CD8-positive, alpha-beta memory T cell (primary cell): ENCODE data around the gene LNX1. TPM values are rescaled to one million over a fixed set of nuclear protein-coding genes. Genes with fewer than 3 reads are reported as not detected.

Source experiments
- CTCF ChIA-PET: fragments of 350-600 bp; sonication (Branson Sonifier 250); formaldehyde crosslinking; loops from one replicate; lab custom pipeline; 2021; ENCODE audit warnings: antibody characterized with exemption; lab: Charles Lee
- POLR2A ChIA-PET: fragments of 350-600 bp; sonication (Branson Sonifier 250); formaldehyde crosslinking; loops from one replicate; lab custom pipeline; 2021; ENCODE audit warnings: antibody characterized with exemption; lab: Charles Lee
- DNase-seq, 5 donors: peaks; one replicate each; pipeline versions ENCODE4 v3.0.0 to v3.0.0-alpha.2; 2020 to 2022; ENCODE audit warnings: mixed read lengths in 1 of 5
- H3K27ac ChIP-seq: one replicate; pipeline ENCODE4 v1.7.0; 2013; ENCODE audit warnings: low read depth, mild to moderate bottlenecking, low read length, moderate library complexity
- H3K27me3 ChIP-seq: 2 replicates; pipeline ENCODE4 v1.7.0; 2013; ENCODE audit warnings: low read length, mild to moderate bottlenecking; ENCODE audit not compliant: insufficient read depth, poor library complexity, severe bottlenecking
- H3K36me3 ChIP-seq: 2 replicates; pipeline ENCODE4 v1.7.0; 2013; ENCODE audit warnings: mild to moderate bottlenecking, low read length, moderate library complexity; ENCODE audit not compliant: insufficient read depth
- H3K4me1 ChIP-seq: 2 replicates; pipeline ENCODE4 v1.7.0; 2013; ENCODE audit warnings: mild to moderate bottlenecking, low read length, moderate library complexity; ENCODE audit not compliant: insufficient read depth
- H3K4me3 ChIP-seq: 2 replicates; pipeline ENCODE4 v1.7.0; 2013; ENCODE audit warnings: mild to moderate bottlenecking, low read length
- H3K9me3 ChIP-seq: 2 replicates; pipeline ENCODE4 v1.7.0; 2013; ENCODE audit warnings: mild to moderate bottlenecking, low read length
- H3K27ac Mint-ChIP-seq, 8 donors: one replicate each; pipeline ENCODE4 v1.8.0; 2020 to 2021; ENCODE audit warnings: mixed read lengths in 8 of 8, mild to moderate bottlenecking in 6 of 8, inconsistent platforms in 3 of 8, moderate library complexity in 3 of 8
- H3K27me3 Mint-ChIP-seq, 2 donors: one replicate each; pipeline ENCODE4 v1.8.0; 2020 to 2021; ENCODE audit warnings: mixed read lengths in 2 of 2, mild to moderate bottlenecking in 1 of 2, moderate library complexity in 1 of 2
- H3K36me3 Mint-ChIP-seq, 3 donors: one replicate each; pipeline ENCODE4 v1.8.0; 2020 to 2021; ENCODE audit warnings: mixed read lengths in 3 of 3, inconsistent platforms in 1 of 3, mild to moderate bottlenecking in 1 of 3
- H3K4me1 Mint-ChIP-seq, 3 donors: one replicate each; pipeline ENCODE4 v1.8.0; 2020 to 2021; ENCODE audit warnings: mixed read lengths in 3 of 3, inconsistent platforms in 1 of 3, mild to moderate bottlenecking in 1 of 3
- H3K4me3 Mint-ChIP-seq, 7 donors: one replicate each; pipeline ENCODE4 v1.8.0; 2020 to 2021; ENCODE audit warnings: mixed read lengths in 7 of 7, mild to moderate bottlenecking in 6 of 7, moderate library complexity in 4 of 7, inconsistent platforms in 2 of 7
- H3K9me3 Mint-ChIP-seq, 5 donors: one replicate each; pipeline ENCODE4 v1.8.0; 2020 to 2022; ENCODE audit warnings: mixed read lengths in 5 of 5, mild to moderate bottlenecking in 3 of 5, moderate library complexity in 2 of 5, inconsistent platforms in 1 of 5
- polyA plus RNA-seq: library from polyadenylated mRNA; unstranded; fragments of 300-500 nt; fragmentation: Illumina TruSeq; gene quantifications from one replicate; pipeline ENCODE4 v1.2.3, GENCODE V29; 2021
- total RNA-seq, 2 experiments: library from RNA; stranded (reverse); gene quantifications; one replicate each; pipeline ENCODE4 v1.2.3, GENCODE V29; 2021

The LNX1 gene
- total and polyA plus RNA-seq, 3 experiments from 2014 or later, result 0.30 TPM; not detected in 2

DNA sequence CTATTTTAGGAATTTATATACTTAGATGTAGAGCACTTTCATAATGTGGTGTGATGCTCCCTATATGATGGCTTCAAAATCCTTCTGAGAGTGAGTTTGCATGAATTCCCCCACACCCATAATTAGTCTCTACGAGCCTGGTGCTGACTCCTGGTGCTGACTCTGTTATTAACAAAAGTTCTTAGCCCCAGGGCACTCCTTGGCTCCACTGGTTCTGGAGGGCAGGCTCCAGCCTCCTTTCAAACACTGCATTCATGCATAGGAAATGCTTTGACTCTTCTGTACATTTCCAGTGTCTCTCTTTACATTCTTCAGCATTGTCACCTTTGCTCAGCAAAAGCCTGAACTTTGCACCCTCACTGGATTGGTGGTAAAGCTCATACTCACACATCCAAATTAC lies 64.0 kb downstream of the LNX1 start:
- ChIA-PET CTCF (no interaction called here), POLR2A (no interaction called here)

GRCh38 chr4:53522334-53522733 lies 69.0 kb downstream of the LNX1 start:
- H3K9me3 ChIP-seq, result no peaks in the 10 kb centered on the region
- Mint-ChIP-seq H3K27me3 (peaks cover 3 to 31% of the 10 kb centered on the region in 2 donors), H3K9me3 (no peaks in the 10 kb centered on the region), H3K4me1 (no peaks in the 10 kb centered on the region), H3K27ac (no peak overlapping the region), H3K36me3 (no peaks in the 10 kb centered on the region), H3K4me3 (no peak overlapping the region)
- CTCF ChIA-PET, result no interaction called here
- H3K36me3 ChIP-seq, result no peaks in the 10 kb centered on the region
- H3K27me3 ChIP-seq, result no peaks in the 10 kb centered on the region
- DNase-seq, result no peak
- H3K4me1 ChIP-seq, result no peaks in the 10 kb centered on the region
- POLR2A ChIA-PET, result no interaction called here
- no peak overlapping the region for H3K4me3 ChIP-seq
- no peak overlapping the region for H3K27ac ChIP-seq

More for the DNA sequence above, 64.0 kb downstream of the LNX1 start:
- H3K4me3 ChIP-seq, result no peak overlapping the region
- no peak for DNase-seq
- Mint-ChIP-seq H3K27me3 (peaks cover 11 to 30% of the 10 kb centered on the region in 2 donors), H3K9me3 (no peaks in the 10 kb centered on the region), H3K27ac (no peak overlapping the region), H3K4me1 (no peaks in the 10 kb centered on the region), H3K4me3 (no peak overlapping the region), H3K36me3 (no peaks in the 10 kb centered on the region)
- H3K4me1 ChIP-seq, result no peaks in the 10 kb centered on the region
- no peaks in the 10 kb centered on the region for H3K36me3 ChIP-seq
- no peaks in the 10 kb centered on the region for H3K9me3 ChIP-seq
- H3K27me3 ChIP-seq, result no peaks in the 10 kb centered on the region
- H3K27ac ChIP-seq, result no peak overlapping the region

GRCh38 chr4:53520116-53520515 lies 71.2 kb downstream of the LNX1 start:
- Histone ChIP-seq H3K4me3 (no peak overlapping the region), H3K36me3 (no peaks in the 10 kb centered on the region), H3K9me3 (no peaks in the 10 kb centered on the region), H3K27ac (no peak overlapping the region), H3K27me3 (no peaks in the 10 kb centered on the region), H3K4me1 (no peaks in the 10 kb centered on the region)
- Mint-ChIP-seq H3K4me3 (no peak overlapping the region), H3K9me3 (no peaks in the 10 kb centered on the region), H3K27ac (no peak overlapping the region), H3K4me1 (no peaks in the 10 kb centered on the region), H3K27me3 (peaks cover 3 to 23% of the 10 kb centered on the region in 2 donors), H3K36me3 (no peaks in the 10 kb centered on the region)
- ChIA-PET POLR2A (no interaction called here), CTCF (no interaction called here)
- DNase-seq, result no peak

GRCh38 chr4:53518807-53519206 lies 72.5 kb downstream of the LNX1 start:
- H3K4me1 Mint-ChIP-seq, result no peaks in the 10 kb centered on the region
- H3K9me3 ChIP-seq, result no peaks in the 10 kb centered on the region
- H3K27ac Mint-ChIP-seq, result no peak overlapping the region
- CTCF ChIA-PET, result no interaction called here
- H3K36me3 ChIP-seq, result no peaks in the 10 kb centered on the region
- H3K4me1 ChIP-seq, result no peaks in the 10 kb centered on the region
- H3K4me3 ChIP-seq, result no peak overlapping the region
- no peak for DNase-seq
- no peak overlapping the region for H3K27ac ChIP-seq
- no peak overlapping the region for H3K4me3 Mint-ChIP-seq
- H3K9me3 Mint-ChIP-seq, result no peaks in the 10 kb centered on the region
- H3K27me3 ChIP-seq, result no peaks in the 10 kb centered on the region
- H3K36me3 Mint-ChIP-seq, result peaks cover 0 to 2% (median 0%) of the 10 kb centered on the region in 3 donors
- POLR2A ChIA-PET, result no interaction called here
- H3K27me3 Mint-ChIP-seq, result peaks cover 3 to 19% of the 10 kb centered on the region in 2 donors

- Histone ChIP-seq H3K36me3 (no peaks in the 10 kb centered on the region), H3K27ac (no peak overlapping the region), H3K4me3 (no peak overlapping the region), H3K27me3 (no peaks in the 10 kb centered on the region), H3K9me3 (no peaks in the 10 kb centered on the region), H3K4me1 (no peaks in the 10 kb centered on the region)
- Mint-ChIP-seq H3K36me3 (peaks cover 0 to 2% (median 0%) of the 10 kb centered on the region in 3 donors), H3K4me3 (no peak overlapping the region), H3K27me3 (peaks cover 0 to 13% of the 10 kb centered on the region in 2 donors), H3K27ac (no peak overlapping the region), H3K4me1 (no peaks in the 10 kb centered on the region), H3K9me3 (peaks cover 0 to 2% (median 0%) of the 10 kb centered on the region in 5 donors)
- ChIA-PET POLR2A (no interaction called here), CTCF (no interaction called here)
- no peak for DNase-seq
Measured at GRCh38 chr4:53515076-53515475, 76.2 kb downstream of the LNX1 start.

DNA sequence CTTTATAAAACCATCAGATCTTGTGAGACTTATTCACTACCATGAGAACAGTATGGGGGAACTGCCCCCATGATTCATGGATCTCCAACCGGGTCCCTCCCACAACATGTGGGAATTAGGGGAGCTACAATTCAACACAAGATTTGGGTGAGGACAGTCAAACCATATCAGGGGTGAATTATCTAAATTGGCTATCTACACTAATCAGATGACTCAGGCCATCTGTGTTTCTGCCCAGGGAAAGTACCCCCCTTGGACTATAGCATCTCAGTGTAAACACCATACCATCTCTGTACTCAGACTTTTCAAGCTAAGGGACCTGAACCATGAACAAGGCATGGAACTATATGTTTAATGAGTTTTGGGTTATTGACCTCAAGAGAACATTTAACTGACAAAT lies 76.8 kb downstream of the LNX1 start:
- ChIA-PET POLR2A (no interaction called here), CTCF (no interaction called here)
- Mint-ChIP-seq H3K36me3 (peaks cover 0 to 2% (median 0%) of the 10 kb centered on the region in 3 donors), H3K27me3 (peaks cover 0 to 13% of the 10 kb centered on the region in 2 donors), H3K9me3 (peaks cover 0 to 2% (median 0%) of the 10 kb centered on the region in 5 donors), H3K27ac (no peak overlapping the region), H3K4me1 (no peaks in the 10 kb centered on the region), H3K4me3 (no peak overlapping the region)
- Histone ChIP-seq H3K9me3 (no peaks in the 10 kb centered on the region), H3K36me3 (no peaks in the 10 kb centered on the region), H3K4me3 (no peak overlapping the region), H3K27ac (no peak overlapping the region), H3K4me1 (no peaks in the 10 kb centered on the region), H3K27me3 (no peaks in the 10 kb centered on the region)
- DNase-seq, result no peak

- no peaks in the 10 kb centered on the region for H3K4me1 Mint-ChIP-seq
- H3K4me1 ChIP-seq, result no peaks in the 10 kb centered on the region
- H3K27me3 ChIP-seq, result no peaks in the 10 kb centered on the region
- H3K36me3 Mint-ChIP-seq, result peaks cover 0 to 2% (median 0%) of the 10 kb centered on the region in 3 donors
- peaks cover 0 to 2% (median 0%) of the 10 kb centered on the region in 5 donors for H3K9me3 Mint-ChIP-seq
- H3K4me3 Mint-ChIP-seq, result no peak overlapping the region
- no peak overlapping the region for H3K27ac Mint-ChIP-seq
- ChIA-PET CTCF (no interaction called here), POLR2A (no interaction called here)
- no peak for DNase-seq
- no peaks in the 10 kb centered on the region for H3K36me3 ChIP-seq
- H3K27me3 Mint-ChIP-seq, result peaks cover 0 to 16% of the 10 kb centered on the region in 2 donors
- no peak overlapping the region for H3K4me3 ChIP-seq
- H3K9me3 ChIP-seq, result no peaks in the 10 kb centered on the region
- H3K27ac ChIP-seq, result no peak overlapping the region
Measured at GRCh38 chr4:53512608-53513007, 78.7 kb downstream of the LNX1 start.

DNA sequence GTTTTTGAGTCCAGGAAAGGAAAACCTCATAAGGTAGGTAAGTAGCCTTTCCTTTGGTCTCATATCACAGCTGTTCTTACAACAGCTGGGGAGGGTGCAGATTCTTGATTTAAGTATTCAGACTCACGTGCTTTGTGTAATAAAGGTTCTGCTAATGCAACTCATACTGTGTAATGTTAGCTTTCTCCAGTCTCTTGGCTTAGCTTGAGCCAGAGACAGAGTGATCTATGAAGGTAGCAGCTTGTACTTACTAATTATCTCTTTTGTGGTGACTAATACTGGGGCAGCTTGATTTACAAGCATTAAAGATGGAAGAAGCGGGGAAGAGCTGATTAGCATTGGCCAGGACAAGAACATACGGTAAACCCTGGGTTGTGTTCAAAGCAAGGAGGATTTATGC lies 80.3 kb downstream of the LNX1 start:
- peaks cover 0 to 2% (median 0%) of the 10 kb centered on the region in 5 donors for H3K9me3 Mint-ChIP-seq
- POLR2A ChIA-PET, result no interaction called here

More for the DNA sequence above, 80.3 kb downstream of the LNX1 start:
- Mint-ChIP-seq H3K4me3 (no peak overlapping the region), H3K27me3 (peaks cover 0 to 16% of the 10 kb centered on the region in 2 donors), H3K27ac (no peak overlapping the region), H3K4me1 (no peaks in the 10 kb centered on the region), H3K36me3 (peaks cover 0 to 2% (median 0%) of the 10 kb centered on the region in 3 donors)
- H3K27me3 ChIP-seq, result no peaks in the 10 kb centered on the region
- H3K27ac ChIP-seq, result no peak overlapping the region
- H3K9me3 ChIP-seq, result no peaks in the 10 kb centered on the region
- H3K36me3 ChIP-seq, result no peaks in the 10 kb centered on the region
- DNase-seq, result no peak
- CTCF ChIA-PET, result no interaction called here
- no peaks in the 10 kb centered on the region for H3K4me1 ChIP-seq
- H3K4me3 ChIP-seq, result no peak overlapping the region
